Activated T-helper 1 cell treated with anti-CD3 and anti-CD28 coated beads, Interleukin-2, amount 50 U/mL, for 16 hours (primary cell): Measurements from ENCODE around the gene SETD2.

Experiments
- DNase-seq, 2 donors: peaks; one replicate each; pipeline ENCODE4 v3.0.0-alpha.2; 2020; ENCODE audit warnings: low read depth in 1 of 2, low spot score in 1 of 2

SETD2 gene

DNA sequence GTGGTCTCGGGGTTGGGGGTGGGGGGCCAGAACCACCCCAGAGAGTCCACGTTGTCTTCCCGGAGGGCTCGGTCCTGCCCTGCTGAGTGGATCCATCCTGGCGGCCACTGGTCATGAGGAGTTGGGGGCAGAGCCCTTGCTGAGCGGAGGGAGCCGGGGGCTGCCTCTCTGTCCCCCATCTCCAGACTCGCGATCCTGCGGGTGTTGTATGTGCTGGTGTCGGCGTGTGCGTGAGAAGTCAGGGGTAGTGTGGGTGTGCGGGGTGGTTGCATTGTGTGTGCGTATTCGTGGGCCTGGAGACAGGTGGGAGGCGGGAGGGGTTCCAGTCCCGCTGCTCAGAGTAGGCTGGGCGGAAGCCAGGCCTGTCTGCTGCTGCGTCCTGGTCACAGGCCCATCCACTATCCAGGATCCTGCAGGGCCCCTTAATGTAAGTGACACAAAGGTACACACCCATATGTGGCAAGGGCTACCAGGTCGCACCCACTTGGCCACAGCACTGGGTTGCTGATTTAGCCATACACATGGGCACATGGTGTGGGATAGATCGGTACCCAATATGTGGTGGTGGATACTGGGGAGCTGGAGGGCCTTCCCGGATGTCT is 153.7 kb downstream of the SETD2 start:
- DNase-seq: peak in 1 of 2 donors; percentile 3

DNA sequence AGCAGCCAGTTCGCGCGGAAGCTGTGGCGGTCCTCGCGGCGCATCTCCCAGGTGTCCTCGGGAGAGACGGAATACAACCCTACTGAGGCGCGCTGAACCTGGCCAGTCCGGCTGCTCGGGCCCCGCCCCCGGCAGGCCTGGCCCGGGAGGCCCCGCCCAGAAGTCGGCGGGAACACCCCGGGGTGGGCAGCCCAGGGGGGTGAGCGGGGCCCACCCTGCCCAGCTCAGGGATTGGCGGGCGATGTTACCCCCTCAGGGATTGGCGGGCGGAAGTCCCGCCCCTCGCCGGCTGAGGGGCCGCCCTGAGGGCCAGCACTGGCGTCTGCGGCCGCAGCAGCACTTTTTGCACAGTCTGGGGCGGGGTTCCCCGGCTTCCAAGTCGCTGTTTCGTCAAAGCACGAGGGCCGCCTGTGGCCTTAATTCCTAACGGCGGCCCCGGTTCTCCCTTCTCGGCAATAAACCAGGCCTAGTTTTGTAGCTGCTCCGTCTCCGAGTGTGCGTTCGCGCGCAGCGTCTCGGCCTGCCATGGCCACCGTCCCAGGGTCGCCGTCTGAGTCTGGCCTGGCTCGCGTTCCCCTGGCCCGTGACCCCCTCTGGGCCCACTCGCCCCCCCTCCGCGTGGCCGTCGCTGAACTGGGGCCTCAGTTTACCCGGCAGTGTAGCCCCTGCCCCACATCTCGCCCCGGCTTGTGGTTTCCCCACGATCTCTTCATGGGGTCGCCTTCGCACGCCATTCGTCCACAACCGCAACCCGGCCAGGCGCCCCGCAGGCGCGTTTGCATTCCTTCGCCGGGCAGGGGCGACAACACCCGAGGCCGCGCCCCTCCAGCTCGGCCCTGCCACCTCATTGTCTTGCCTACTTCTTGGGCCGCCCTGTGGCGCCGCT is 154.4 kb downstream of the SETD2 start:
- peak; percentile 5 to 54 for DNase-seq

- no peak for DNase-seq
Measured at GRCh38 chr3:47008851-47009224, 155.1 kb downstream of the SETD2 start.

- no peak for DNase-seq
Measured at GRCh38 chr3:47008234-47008796, 155.6 kb downstream of the SETD2 start.

DNA sequence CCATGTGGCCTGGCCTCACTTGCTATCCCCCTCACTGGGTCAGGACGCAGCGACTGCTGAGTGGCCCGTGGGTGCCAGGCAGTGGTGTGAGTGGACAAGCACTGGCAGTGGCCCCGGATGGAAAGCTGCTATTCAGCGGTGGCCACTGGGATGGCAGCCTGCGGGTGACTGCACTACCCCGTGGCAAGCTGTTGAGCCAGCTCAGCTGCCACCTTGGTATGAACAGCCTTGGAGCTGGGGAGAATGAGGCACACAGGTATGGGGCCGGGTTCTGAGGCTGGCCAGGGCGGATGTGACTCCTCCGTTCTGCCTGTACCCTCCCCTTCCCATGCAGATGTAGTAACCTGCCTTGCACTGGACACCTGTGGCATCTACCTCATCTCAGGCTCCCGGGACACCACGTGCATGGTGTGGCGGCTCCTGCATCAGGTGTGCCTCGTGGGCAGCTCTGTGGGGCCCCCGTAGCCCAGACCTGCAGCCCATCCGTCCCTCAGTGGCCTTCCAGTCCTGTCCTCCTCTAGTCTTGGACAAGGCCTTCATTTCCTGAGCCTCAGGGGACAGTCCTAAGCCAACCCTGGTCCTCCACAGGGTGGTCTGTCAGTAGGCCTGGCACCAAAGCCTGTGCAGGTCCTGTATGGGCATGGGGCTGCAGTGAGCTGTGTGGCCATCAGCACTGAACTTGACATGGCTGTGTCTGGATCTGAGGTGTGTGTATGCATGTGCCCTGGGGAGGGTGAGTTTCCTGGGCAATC is 156.3 kb downstream of the SETD2 start:
- peak in 1 of 2 donors; percentile 2 for DNase-seq

- peak in 1 of 2 donors; percentile 3 for DNase-seq
Measured at GRCh38 chr3:47007001-47007400, 156.9 kb downstream of the SETD2 start.

DNA sequence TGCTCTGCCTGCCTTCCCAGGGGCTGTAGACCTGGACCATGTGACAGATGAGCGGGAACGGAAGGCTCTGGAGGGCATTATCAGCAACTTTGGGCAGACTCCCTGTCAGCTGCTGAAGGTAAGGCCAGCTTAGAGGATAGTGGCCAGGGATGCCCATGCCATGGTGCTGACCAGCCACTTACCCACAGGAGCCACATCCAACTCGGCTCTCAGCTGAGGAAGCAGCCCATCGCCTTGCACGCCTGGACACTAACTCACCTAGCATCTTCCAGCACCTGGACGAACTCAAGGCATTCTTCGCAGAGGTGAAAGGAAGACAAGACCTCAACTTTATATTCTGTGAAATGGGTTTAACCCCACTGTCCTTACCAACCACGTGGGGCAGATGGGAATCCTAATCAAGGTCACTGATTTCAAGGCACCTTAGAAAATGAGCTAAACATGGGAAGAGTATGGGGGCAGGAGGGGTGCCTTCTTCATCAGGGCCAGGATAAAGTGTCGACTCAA is 157.7 kb downstream of the SETD2 start:
- no peak for DNase-seq

DNA sequence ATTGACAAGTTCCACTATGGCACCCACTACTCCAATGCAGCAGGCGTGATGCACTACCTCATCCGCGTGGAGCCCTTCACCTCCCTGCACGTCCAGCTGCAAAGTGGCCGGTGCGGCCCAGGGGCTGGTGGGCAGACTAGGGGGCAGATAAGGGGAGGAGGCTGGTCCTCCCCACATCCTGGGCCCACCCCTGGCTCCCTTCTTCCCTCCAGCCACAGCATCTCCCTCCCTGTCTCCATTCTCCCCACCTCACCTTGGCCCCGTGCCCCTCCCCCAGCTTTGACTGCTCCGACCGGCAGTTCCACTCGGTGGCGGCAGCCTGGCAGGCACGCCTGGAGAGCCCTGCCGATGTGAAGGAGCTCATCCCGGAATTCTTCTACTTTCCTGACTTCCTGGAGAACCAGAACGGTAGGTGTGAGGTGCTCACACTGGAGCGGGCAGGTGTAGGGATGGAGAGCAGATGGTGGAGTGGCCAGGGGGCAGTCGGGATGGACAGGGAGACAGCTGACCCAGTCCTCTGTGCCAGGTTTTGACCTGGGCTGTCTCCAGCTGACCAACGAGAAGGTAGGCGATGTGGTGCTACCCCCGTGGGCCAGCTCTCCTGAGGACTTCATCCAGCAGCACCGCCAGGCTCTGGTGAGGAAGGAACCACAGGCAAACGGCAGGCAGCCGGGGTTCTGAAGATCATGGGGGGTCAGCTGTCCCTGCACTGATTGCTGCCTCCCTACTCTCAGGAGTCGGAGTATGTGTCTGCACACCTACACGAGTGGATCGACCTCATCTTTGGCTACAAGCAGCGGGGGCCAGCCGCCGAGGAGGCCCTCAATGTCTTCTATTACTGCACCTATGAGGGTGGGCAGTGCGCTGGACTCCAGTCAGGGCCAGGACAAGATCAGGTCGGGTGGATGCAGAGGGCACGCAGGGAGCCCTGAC is 158.4 kb downstream of the SETD2 start:
- no peak for DNase-seq

DNA sequence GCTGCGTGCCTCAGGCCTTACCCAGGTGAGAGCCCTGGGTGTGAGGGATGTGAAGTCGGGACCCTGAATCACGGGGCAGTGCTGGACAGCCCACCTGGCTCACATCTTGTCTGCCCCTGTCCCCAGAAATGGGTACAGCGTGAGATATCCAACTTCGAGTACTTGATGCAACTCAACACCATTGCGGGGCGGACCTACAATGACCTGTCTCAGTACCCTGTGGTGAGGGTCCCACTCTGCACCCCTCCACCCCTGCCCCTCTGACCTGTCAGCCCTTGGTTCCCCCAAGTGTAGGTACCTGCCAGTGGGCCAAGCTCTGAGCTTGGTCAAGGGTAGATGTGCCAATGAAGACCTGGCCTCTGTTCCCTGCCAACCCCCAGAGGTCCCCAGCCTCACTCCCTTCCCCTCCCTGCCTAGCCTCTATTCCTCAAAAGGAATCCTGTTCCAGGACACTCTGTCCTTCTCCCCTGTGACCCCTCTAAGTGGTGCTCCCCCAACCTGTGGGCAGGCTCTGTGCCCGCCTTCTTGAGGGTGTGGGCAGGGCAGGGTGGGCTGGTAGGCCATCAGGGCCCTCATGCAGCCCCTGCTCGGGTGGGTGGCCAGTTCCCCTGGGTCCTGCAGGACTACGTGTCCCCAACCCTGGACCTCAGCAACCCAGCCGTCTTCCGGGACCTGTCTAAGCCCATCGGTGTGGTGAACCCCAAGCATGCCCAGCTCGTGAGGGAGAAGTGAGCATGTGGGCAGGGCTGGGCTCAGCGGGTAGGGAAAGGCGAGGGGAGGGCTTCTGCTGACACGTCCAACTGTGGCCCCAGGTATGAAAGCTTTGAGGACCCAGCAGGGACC is 159.3 kb downstream of the SETD2 start:
- no peak for DNase-seq

- no peak for DNase-seq
Measured at GRCh38 chr3:47003461-47004368, 160.2 kb downstream of the SETD2 start.

DNA sequence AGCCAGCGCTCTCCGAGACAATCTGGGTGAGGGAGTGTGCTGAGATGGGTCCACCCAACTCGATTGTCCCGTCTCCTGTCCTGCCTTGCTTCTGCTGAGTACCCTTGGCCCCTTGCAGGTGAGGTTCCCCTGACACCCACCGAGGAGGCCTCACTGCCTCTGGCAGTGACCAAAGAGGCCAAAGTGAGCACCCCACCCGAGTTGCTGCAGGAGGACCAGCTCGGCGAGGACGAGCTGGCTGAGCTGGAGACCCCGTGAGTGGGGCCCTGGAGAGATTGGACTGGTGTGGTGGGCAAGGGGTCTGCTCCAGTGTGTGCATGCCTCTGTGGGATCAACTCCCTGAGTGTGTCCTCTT is 160.9 kb downstream of the SETD2 start:
- no peak for DNase-seq

- no peak for DNase-seq
Measured at GRCh38 chr3:47002171-47003055, 161.5 kb downstream of the SETD2 start.

- no peak for DNase-seq
Measured at GRCh38 chr3:47001731-47002170, 162.2 kb downstream of the SETD2 start.

DNA sequence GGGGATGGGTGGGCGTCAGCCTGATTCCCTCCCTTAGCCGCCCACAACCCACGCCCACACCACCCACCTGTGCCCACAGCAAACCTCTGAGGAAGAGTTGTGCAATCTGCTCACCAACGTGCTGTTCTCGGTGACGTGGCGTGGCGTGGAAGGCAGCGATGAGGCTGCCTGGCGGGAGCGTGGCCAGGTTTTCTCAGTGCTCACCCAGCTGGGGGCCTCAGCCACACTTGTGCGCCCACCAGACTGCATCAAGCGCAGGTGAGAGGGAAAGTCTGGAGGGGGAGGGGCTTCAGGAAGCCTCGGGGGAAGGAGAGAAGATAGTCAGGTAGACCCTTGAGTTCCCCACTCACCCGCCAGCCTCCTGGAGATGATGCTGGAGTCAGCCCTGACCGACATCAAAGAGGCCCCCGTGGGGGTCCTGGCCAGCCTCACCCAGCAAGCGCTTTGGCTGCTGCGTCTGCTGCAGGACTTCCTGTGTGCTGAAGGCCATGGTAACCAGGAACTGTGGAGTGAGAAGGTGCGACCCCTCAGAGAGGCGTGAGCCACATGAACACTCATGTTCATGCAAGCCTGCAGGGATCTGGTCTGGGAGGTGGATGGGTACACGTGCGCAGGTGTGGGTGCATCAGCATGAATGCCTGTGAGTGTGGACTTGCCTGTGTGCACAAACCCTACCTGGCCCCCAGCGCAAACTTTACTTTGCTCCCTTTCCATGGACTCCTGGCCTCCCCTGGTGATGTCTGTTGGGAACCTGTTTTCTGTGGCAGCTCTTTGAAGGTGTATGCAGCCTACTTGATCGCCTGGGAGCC is 162.8 kb downstream of the SETD2 start:
- DNase-seq: no peak

DNA sequence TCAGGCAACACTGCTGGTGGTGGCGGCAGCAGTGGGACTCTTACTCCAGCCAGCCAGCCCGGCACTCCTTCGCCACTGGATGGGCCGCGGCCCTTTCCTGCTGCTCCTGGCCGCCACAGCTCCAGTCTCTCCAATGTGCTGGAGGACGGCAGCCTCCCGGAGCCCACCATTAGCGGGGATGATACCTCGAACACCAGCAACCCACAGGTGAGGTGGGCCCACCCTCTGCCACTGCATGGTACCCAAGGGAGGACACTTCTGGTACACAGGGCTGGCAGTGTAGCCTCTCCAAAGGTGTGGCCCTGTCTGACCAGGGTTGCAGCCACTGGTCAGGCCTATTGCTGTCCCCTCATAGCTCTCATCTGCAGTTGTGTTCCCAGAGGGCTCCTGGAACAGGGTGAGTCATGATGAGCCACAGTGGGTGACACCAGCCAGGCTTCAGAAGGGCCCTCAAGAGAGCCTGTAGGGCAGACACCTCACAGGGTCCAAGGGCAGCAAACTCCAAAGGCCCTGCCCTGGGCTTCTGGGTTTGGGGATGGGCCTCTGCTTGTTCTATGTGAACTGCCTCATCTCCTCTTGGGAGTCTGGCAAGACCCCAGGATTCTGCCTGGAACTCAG is 163.6 kb downstream of the SETD2 start:
- DNase-seq: no peak

- DNase-seq: no peak
Measured at GRCh38 chr3:46999516-47000197, 164.3 kb downstream of the SETD2 start.
